Measurements from ENCODE around the gene ATP5F1E.

ATP5F1E gene

GRCh38 chr20:59006864-59007664, 25.1 kb downstream of the ATP5F1E start, which contains the start of gene CTSZ:
Gene CTSZ, minus strand, starts transcription at chr20:59007254. Its CDS starts 126 bp downstream, at chr20:59007128.
- ATAC-seq (peak; percentile 69), DNase-seq (peak; percentile 45 to 54)
- Mint-ChIP-seq H3K9me3 (no peaks in the 10 kb centered on the region), H3K27me3 (no peaks in the 10 kb centered on the region), H3K4me1 (peaks cover 68% of the 10 kb centered on the region), H3K4me3 (peak within 1 kb of the TSS; percentile 86 to 87), H3K27ac (peak within 1 kb of the TSS; percentile 90 to 94)

GRCh38 chr20:59006167-59006863, 25.8 kb downstream of the ATP5F1E start:
- no peak for DNase-seq
- H3K4me1 Mint-ChIP-seq: peaks cover 60% of the 10 kb centered on the region
- H3K27ac Mint-ChIP-seq: peak overlapping the region; percentile 88 to 90
- no peaks in the 10 kb centered on the region for H3K27me3 Mint-ChIP-seq
- ATAC-seq: peak; percentile 6
- no peaks in the 10 kb centered on the region for H3K9me3 Mint-ChIP-seq
- peak overlapping the region; percentile 84 to 87 for H3K4me3 Mint-ChIP-seq

DNA sequence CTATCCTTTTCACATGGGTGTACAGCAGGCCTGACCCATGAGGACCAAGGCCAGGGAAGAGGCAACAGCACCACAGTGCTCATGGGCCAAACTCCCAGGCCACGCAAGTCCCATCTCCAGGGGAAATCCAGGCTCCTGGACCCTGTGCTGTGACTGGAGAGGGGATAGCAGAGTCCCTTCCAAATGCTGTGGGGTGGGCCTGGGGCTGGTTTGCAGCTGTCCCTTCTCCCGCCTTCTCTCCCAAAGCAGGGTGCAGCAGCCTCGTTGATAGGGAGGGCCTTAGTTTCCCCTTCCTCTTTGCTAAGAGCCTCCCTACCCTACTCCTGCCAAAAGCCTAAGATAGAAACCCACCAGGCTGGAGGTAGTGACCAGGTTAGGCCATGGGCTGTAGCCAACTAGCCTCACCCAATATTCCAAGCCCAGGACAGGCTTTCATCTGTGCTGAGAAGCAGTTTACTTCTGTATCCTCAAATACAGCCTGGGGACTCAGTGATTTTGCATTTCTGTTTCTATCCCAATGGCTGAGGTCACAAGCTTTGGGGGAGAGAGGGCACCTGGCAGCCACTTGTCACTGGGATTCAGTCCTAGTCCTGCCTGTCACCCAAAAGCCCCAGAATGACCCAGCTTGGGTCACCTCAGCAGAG, 26.5 kb downstream of the ATP5F1E start:
- ATAC-seq: no peak
- no peak for DNase-seq
- Mint-ChIP-seq H3K27ac (peak overlapping the region; percentile 88 to 90), H3K27me3 (no peaks in the 10 kb centered on the region), H3K4me1 (peaks cover 55% of the 10 kb centered on the region), H3K4me3 (peak overlapping the region; percentile 84 to 87), H3K9me3 (no peaks in the 10 kb centered on the region)

GRCh38 chr20:59004763-59005522, 27.2 kb downstream of the ATP5F1E start:
- Mint-ChIP-seq H3K4me1 (peaks cover 50% of the 10 kb centered on the region), H3K9me3 (no peaks in the 10 kb centered on the region), H3K27me3 (no peaks in the 10 kb centered on the region)

GRCh38 chr20:59004493-59004762, 27.7 kb downstream of the ATP5F1E start:
- H3K27ac Mint-ChIP-seq: peak overlapping the region in 1 of 2 donors; percentile 88
- no peaks in the 10 kb centered on the region for H3K9me3 Mint-ChIP-seq
- H3K4me1 Mint-ChIP-seq: peaks cover 50% of the 10 kb centered on the region
- DNase-seq: peak; percentile 45 to 72
- H3K4me3 Mint-ChIP-seq: peak overlapping the region; percentile 84 to 87
- no peaks in the 10 kb centered on the region for H3K27me3 Mint-ChIP-seq
- ATAC-seq: no peak

More at GRCh38 chr20:59004763-59005522, 27.2 kb downstream of the ATP5F1E start:
- peak; percentile 36 to 61 for DNase-seq
- peak overlapping the region in 1 of 2 donors; percentile 88 for H3K27ac Mint-ChIP-seq
- peak overlapping the region; percentile 84 to 87 for H3K4me3 Mint-ChIP-seq
- peak; percentile 70 for ATAC-seq

DNA sequence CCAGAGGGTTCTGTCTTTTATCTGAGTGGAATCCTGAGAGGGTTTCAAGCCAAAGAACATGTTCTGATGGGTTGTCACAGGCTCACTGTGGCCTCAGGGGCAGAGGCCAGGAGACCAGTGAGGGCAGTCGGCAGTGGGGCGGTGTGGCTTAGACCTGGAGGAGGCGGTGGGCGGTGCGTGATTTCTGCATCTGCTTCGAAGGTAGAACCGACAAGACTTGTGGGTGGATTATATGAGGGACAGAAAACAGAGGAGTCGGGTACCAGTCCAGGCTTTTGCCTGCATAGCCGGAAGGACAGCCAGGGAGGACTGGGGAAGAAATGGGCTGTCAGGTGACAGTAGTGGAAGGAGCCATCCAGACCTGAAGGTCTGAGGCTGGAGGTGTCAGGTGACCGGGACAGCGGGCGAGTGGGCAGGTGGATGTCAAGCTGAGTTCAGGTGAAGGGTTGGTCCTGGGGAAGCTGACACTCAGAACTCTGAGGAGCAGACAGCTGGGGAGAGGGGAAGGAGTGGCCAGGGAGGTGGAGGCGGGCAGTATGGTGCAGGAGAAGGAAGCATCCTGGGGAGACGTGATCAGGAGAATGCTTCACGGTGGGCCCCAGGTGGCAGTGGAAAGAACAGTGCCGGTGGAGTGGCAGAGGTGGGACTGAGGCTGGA, 28.2 kb downstream of the ATP5F1E start:
- DNase-seq (no peak), ATAC-seq (no peak)
- peak overlapping the region; percentile 84 to 87 for H3K4me3 Mint-ChIP-seq
- no peaks in the 10 kb centered on the region for H3K9me3 Mint-ChIP-seq
- H3K27ac Mint-ChIP-seq: peak overlapping the region; percentile 38 to 88
- peaks cover 50% of the 10 kb centered on the region for H3K4me1 Mint-ChIP-seq
- H3K27me3 Mint-ChIP-seq: no peaks in the 10 kb centered on the region

GRCh38 chr20:59002874-59003399, 29.2 kb downstream of the ATP5F1E start:
- no peak overlapping the region for H3K27ac Mint-ChIP-seq
- H3K27me3 Mint-ChIP-seq: no peaks in the 10 kb centered on the region
- no peak for DNase-seq
- no peak for ATAC-seq
- peaks cover 46% of the 10 kb centered on the region for H3K4me1 Mint-ChIP-seq
- H3K9me3 Mint-ChIP-seq: no peaks in the 10 kb centered on the region
- H3K4me3 Mint-ChIP-seq: no peak overlapping the region

- ATAC-seq (no peak), DNase-seq (no peak)
- Mint-ChIP-seq H3K27me3 (no peaks in the 10 kb centered on the region), H3K4me3 (no peak overlapping the region), H3K4me1 (peaks cover 41% of the 10 kb centered on the region), H3K27ac (no peak overlapping the region), H3K9me3 (no peaks in the 10 kb centered on the region)
Measured at GRCh38 chr20:59002388-59002787, 29.7 kb downstream of the ATP5F1E start.

DNA sequence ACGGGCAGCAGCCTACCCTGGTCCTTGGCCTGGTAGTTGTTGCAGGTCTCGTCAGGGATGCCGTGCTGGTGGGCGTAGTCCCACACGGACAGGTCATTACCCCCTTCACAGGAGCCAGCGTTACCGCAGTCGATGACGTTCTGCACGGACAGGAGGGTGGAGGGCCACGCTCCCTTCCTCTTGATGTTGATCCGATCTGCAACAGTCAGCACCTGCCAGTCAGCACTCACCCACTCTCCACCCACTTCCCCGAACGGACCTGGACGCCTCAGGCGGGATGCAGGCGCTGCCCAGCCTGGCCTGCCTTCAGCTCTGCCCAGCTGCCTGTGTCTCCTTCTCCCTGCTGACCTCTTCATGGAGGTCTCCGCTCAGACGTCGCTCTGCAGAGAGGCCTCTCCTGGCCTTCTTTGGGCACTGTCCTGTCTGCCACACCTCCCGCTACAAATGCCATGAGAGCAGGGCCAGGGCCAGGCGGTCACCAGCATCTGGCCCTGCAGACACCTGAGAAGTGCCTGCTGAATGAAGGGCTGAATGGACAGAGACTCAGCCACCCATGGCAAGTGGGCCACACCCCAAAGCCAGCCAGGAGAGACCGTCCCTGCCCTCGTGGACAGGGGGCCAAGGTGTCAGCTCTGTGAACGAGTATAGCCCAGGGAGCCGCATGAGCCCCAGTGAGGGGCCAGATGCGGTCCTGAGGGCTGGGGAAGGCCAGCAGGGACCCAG, 30.5 kb downstream of the ATP5F1E start:
- Mint-ChIP-seq H3K4me1 (peaks cover 40% of the 10 kb centered on the region), H3K27ac (no peak overlapping the region), H3K9me3 (no peaks in the 10 kb centered on the region), H3K27me3 (no peaks in the 10 kb centered on the region), H3K4me3 (no peak overlapping the region)
- DNase-seq: no peak
- no peak for ATAC-seq

DNA sequence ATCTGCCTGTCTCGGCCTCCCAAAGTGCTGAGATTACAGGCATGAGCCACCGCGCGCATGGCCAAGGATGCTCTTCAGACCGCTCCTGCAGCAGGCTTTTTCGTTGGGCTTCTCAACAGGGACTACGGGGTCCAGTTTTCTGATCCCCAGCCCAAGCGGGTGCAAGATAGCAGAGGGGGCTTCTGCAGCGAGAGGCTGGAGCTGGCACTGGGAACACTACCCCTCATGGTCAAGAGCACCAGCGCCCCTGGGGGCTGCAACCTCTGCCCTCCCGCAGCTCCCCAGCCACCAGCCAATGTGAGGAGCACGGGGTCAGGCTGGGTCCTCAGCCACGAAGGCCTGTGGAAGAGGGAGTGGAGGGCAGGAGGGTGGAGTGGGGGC, 31.1 kb downstream of the ATP5F1E start:
- no peak overlapping the region for H3K27ac Mint-ChIP-seq
- peaks cover 37% of the 10 kb centered on the region for H3K4me1 Mint-ChIP-seq
- ATAC-seq (no peak), DNase-seq (no peak)
- no peaks in the 10 kb centered on the region for H3K27me3 Mint-ChIP-seq
- H3K9me3 Mint-ChIP-seq: no peaks in the 10 kb centered on the region
- no peak overlapping the region for H3K4me3 Mint-ChIP-seq

DNA sequence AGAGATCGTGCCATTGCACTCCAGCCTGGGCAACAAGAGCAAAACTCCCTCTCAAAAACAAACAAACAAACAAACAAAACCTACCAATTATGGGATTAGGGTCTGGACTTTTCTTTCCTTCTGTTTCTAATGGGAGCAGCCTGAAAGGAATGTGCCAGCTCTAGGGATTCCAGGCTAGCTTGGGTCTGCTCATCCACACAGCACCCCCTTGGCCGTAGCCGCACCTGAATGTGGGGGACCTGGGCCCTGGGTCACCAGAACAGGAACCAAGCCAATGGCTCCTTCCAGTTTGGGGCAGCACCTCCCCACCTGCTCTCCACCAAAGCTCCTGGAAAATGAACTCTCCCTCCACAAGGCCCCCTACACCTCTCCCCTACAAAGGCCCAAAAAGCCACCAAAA, 31.8 kb downstream of the ATP5F1E start:
- Mint-ChIP-seq H3K27ac (no peak overlapping the region), H3K27me3 (no peaks in the 10 kb centered on the region), H3K9me3 (no peaks in the 10 kb centered on the region), H3K4me3 (no peak overlapping the region), H3K4me1 (peaks cover 36% of the 10 kb centered on the region)
- DNase-seq (no peak), ATAC-seq (no peak)

- Mint-ChIP-seq H3K4me3 (no peak overlapping the region), H3K27ac (no peak overlapping the region)
- ATAC-seq: no peak
Measured at GRCh38 chr20:58998656-58999055, 33.5 kb downstream of the ATP5F1E start.

DNA sequence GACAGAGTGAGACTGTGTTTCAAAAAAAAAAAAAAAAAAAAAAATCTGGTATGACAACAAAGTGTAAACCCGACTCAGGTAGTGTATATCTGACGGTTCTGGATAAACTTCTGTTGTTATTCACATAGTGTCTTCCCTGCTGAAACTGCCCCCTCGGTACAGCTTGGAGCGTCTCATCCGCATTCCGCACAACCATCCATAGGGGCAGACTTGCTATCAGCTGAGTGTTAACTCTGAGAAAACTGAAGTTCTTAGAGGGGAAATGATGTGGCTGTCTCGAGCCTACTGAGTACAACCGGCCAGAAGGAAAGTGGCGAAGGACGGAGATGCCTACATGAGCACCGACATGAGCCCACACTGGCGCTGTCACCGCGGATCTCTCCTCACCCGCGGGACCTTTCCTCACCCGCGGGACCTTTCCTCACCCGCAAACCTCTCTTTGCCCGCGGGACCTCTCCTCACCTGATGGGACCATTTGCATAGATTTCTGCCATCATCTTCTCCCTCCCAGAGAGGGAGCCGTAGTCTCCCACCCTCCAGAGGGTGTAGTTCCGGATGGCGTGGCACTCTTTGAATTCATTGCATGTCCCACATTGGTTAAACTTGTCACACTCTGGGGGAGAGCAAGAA, 34.9 kb downstream of the ATP5F1E start:
- no peaks in the 10 kb centered on the region for H3K27me3 Mint-ChIP-seq
- ATAC-seq: no peak
- H3K9me3 Mint-ChIP-seq: no peaks in the 10 kb centered on the region
- H3K4me1 Mint-ChIP-seq: peaks cover 9% of the 10 kb centered on the region
- no peak overlapping the region for H3K27ac Mint-ChIP-seq
- DNase-seq: no peak
- no peak overlapping the region for H3K4me3 Mint-ChIP-seq

More at GRCh38 chr20:58998656-58999055, 33.5 kb downstream of the ATP5F1E start:
- DNase-seq: no peak
- peaks cover 21% of the 10 kb centered on the region for H3K4me1 Mint-ChIP-seq
- no peaks in the 10 kb centered on the region for H3K9me3 Mint-ChIP-seq
- H3K27me3 Mint-ChIP-seq: no peaks in the 10 kb centered on the region

DNA sequence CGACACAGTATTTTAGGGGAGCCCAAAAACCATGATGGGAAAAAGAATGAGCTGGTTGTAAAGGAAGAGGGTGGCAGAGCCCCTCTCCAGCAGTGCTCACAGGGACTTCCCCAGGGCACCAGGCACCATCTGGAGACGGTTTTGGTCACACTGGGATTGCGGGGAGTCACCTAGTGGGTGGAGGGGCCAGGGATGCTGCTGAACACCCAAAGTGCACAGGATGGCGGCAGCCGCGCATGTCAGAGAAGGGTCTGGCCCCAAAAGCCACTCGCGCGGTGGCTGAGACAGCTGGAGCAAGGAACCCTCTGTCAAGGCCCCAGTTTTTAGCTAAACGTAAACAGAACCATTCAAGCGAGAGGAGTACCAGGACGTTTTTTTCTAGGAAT, 35.9 kb downstream of the ATP5F1E start:
- Mint-ChIP-seq H3K9me3 (no peaks in the 10 kb centered on the region), H3K27me3 (no peaks in the 10 kb centered on the region), H3K4me3 (no peak overlapping the region), H3K4me1 (peaks cover 9% of the 10 kb centered on the region), H3K27ac (no peak overlapping the region)
- ATAC-seq (no peak), DNase-seq (no peak)
